Liver (tissue), 9 donors: ENCODE measurements around the gene MARCHF9. TPM values are rescaled to one million over a fixed set of nuclear protein-coding genes. Genes with fewer than 3 reads are reported as not detected.

Source experiments
- DNase-seq: peaks from one replicate; pipeline ENCODE4 v3.0.0-alpha.2; 2017; ENCODE audit warnings: low spot score
- H3K27ac ChIP-seq, 2 donors: one replicate each; pipeline ENCODE4 v1.7.0; 2013; ENCODE audit warnings: inconsistent platforms in 2 of 2, low read length in 2 of 2, control low read depth in 1 of 2, low read depth in 1 of 2, mild to moderate bottlenecking in 1 of 2
- H3K27me3 ChIP-seq, 4 donors: one replicate each; pipeline versions ENCODE4 v1.6.1 to v1.7.0; 2013; ENCODE audit warnings: low read length in 3 of 4, inconsistent platforms in 1 of 4, mild to moderate bottlenecking in 1 of 4, moderate library complexity in 1 of 4; ENCODE audit not compliant: control insufficient read depth in 4 of 4, insufficient read depth in 4 of 4
- H3K36me3 ChIP-seq, 4 donors: one replicate each; pipeline versions ENCODE4 v1.6.1 to v1.7.0; 2013; ENCODE audit warnings: low read length in 3 of 4, mild to moderate bottlenecking in 3 of 4, low read depth in 1 of 4, moderate library complexity in 1 of 4; ENCODE audit not compliant: control insufficient read depth in 4 of 4, insufficient read depth in 3 of 4
- H3K4me1 ChIP-seq, 4 donors: one replicate each; pipeline versions ENCODE4 v1.6.1 to v1.7.0; 2013; ENCODE audit warnings: low read length in 3 of 4, mild to moderate bottlenecking in 3 of 4, moderate library complexity in 1 of 4; ENCODE audit not compliant: control insufficient read depth in 4 of 4, insufficient read depth in 4 of 4
- H3K4me3 ChIP-seq, 3 donors: one replicate each; pipeline versions ENCODE4 v1.6.1 to v1.7.0; 2013; ENCODE audit warnings: low read length in 3 of 3, control low read depth in 1 of 3, low read depth in 1 of 3, mild to moderate bottlenecking in 1 of 3
- H3K9ac ChIP-seq, 2 donors: one replicate each; pipeline ENCODE4 v1.7.0; 2013; ENCODE audit warnings: low read length in 2 of 2, mild to moderate bottlenecking in 2 of 2, moderate library complexity in 2 of 2, control low read depth in 1 of 2, low read depth in 1 of 2
- H3K9me3 ChIP-seq, 4 donors: one replicate each; pipeline versions ENCODE4 v1.6.1 to v1.7.0; 2013; ENCODE audit warnings: low read length in 3 of 4; ENCODE audit not compliant: control insufficient read depth in 4 of 4
- EGR1 ChIP-seq, 2 donors: IDR thresholded peaks; 2 replicates each; pipeline ENCODE4 v1.6.1; 2016 to 2018; ENCODE audit warnings: antibody characterized with exemption in 2 of 2, low read depth in 2 of 2
- FOXA1 ChIP-seq: IDR thresholded peaks from 2 replicates; pipeline ENCODE4 v1.6.1; 2016; ENCODE audit warnings: antibody characterized with exemption
- FOXA2 ChIP-seq: IDR thresholded peaks from 2 replicates; pipeline ENCODE4 v1.6.1; 2016; ENCODE audit warnings: antibody characterized with exemption
- GABPA ChIP-seq, 2 donors: IDR thresholded peaks in 1 of 2; conservative IDR thresholded peaks in 1 of 2; 2 replicates each; pipeline ENCODE4 v1.6.1; 2016; ENCODE audit warnings: antibody characterized with exemption in 2 of 2, mild to moderate bottlenecking in 1 of 2, moderate library complexity in 1 of 2
- HNF4A ChIP-seq, 2 donors: conservative IDR thresholded peaks; 2 replicates each; pipeline ENCODE4 v1.6.1; 2016; ENCODE audit warnings: antibody characterized with exemption in 2 of 2, mild to moderate bottlenecking in 2 of 2
- HNF4G ChIP-seq: IDR thresholded peaks from 2 replicates; pipeline ENCODE4 v1.6.1; 2016; ENCODE audit warnings: antibody characterized with exemption
- JUND ChIP-seq, 2 donors: IDR thresholded peaks; 2 replicates each; pipeline ENCODE4 v1.6.1; 2016; ENCODE audit warnings: antibody characterized with exemption in 2 of 2
- NR2F2 ChIP-seq: IDR thresholded peaks from 2 replicates; pipeline ENCODE4 v1.6.1; 2016; ENCODE audit warnings: antibody characterized with exemption
- RAD21 ChIP-seq, 2 donors: IDR thresholded peaks; 2 replicates each; pipeline ENCODE4 v1.6.1; 2016; ENCODE audit warnings: antibody characterized with exemption in 2 of 2, mild to moderate bottlenecking in 2 of 2
- RXRA ChIP-seq, 2 donors: IDR thresholded peaks; 2 replicates each; pipeline ENCODE4 v1.6.1; 2017 to 2018; ENCODE audit warnings: antibody characterized with exemption in 2 of 2, mild to moderate bottlenecking in 1 of 2
- SP1 ChIP-seq: IDR thresholded peaks from 2 replicates; pipeline ENCODE4 v1.6.1; 2018; ENCODE audit warnings: antibody characterized with exemption, mild to moderate bottlenecking
- TAF1 ChIP-seq: conservative IDR thresholded peaks from 2 replicates; pipeline ENCODE4 v1.6.1; 2016; ENCODE audit warnings: antibody characterized with exemption, mild to moderate bottlenecking
- YY1 ChIP-seq: IDR thresholded peaks from 2 replicates; pipeline ENCODE4 v1.6.1; 2016; ENCODE audit warnings: antibody characterized with exemption, mild to moderate bottlenecking
- WGBS: extraction: QIAGEN DNeasy Blood & Tissue Kit; methylation state at CpG from one replicate; pipeline ENCODE4 v1.1.7; 2013; 5-methylcytosine and 5-hydroxymethylcytosine counted together
- polyA plus RNA-seq, 2 donors: library from polyadenylated mRNA; stranded (reverse) in 1 of 2; unstranded in 1 of 2; fragments of 200-250 nt in 1 of 2; fragments of >200 nt in 1 of 2; fragmentation: Nextera tagmentation in 1 of 2; extraction: Ambion mirVana in 1 of 2; gene quantifications; one replicate each; pipeline versions ENCODE4 v1.2.1 to v1.2.3, GENCODE V29; 2013 to 2015
- total RNA-seq, 2 donors: library from RNA; depleted of rRNA; stranded (reverse); fragments of >200 nt; gene quantifications; one replicate each; pipeline ENCODE4 v1.2.3, GENCODE V29; 2014
- TF ChIP-seq, protein P1 (sequence below): IDR thresholded peaks from 2 replicates; pipeline ENCODE4 v1.6.1; 2016; ENCODE audit warnings: antibody characterized with exemption
- TF ChIP-seq, protein P2 (sequence below): fragments of 150-350 bp; IDR thresholded peaks from 2 replicates; pipeline ENCODE4 v1.5.1; 2017; ENCODE audit warnings: improper control_type of control experiment, low read depth, low read length; ENCODE audit not compliant: missing input control
- TF ChIP-seq, protein P3 (sequence below): IDR thresholded peaks from 2 replicates; pipeline ENCODE4 v1.6.1; 2016; ENCODE audit warnings: antibody characterized with exemption
- TF ChIP-seq, protein P4 (sequence below): IDR thresholded peaks from 2 replicates; pipeline ENCODE4 v1.6.1; 2016; ENCODE audit warnings: antibody characterized with exemption, mild to moderate bottlenecking
- donor health status: healthy.
- donor health status: healthy.
- donor health status: healthy.
- donor health status: healthy.
- donor health status: healthy.

MARCHF9 gene
- total and polyA plus RNA-seq, 4 donors: 1.1 to 3.0 (median 2.2) TPM

- peak; percentile 86 for DNase-seq
- 5% methylated on average over 16 of the region's 16 CpGs for WGBS
- peaks cover 9 to 20% (median 15%) of the 10 kb centered on the region in 4 donors for H3K4me1 ChIP-seq
- peak overlapping the region; percentile 77 to 99 for H3K27ac ChIP-seq
- TF ChIP-seq FOXA1 (no peak), EGR1 (IDR thresholded peaks at IDR 0.05; ENCODE audit: low read depth in 2 of 2) (no peak), NR2F2 (no peak), SP1 (no peak), HNF4A (conservative IDR thresholded peaks at IDR 0.05) (no peak), HNF4G (no peak), JUND (IDR thresholded peaks at IDR 0.05) (no peak), GABPA (IDR thresholded peaks at IDR 0.05 in 1 of 2, conservative IDR thresholded peaks at IDR 0.05 in 1 of 2) (no peak), FOXA2 (no peak), TAF1 (no peak), YY1 (no peak)
- TF ChIP-seq, protein P1, sequence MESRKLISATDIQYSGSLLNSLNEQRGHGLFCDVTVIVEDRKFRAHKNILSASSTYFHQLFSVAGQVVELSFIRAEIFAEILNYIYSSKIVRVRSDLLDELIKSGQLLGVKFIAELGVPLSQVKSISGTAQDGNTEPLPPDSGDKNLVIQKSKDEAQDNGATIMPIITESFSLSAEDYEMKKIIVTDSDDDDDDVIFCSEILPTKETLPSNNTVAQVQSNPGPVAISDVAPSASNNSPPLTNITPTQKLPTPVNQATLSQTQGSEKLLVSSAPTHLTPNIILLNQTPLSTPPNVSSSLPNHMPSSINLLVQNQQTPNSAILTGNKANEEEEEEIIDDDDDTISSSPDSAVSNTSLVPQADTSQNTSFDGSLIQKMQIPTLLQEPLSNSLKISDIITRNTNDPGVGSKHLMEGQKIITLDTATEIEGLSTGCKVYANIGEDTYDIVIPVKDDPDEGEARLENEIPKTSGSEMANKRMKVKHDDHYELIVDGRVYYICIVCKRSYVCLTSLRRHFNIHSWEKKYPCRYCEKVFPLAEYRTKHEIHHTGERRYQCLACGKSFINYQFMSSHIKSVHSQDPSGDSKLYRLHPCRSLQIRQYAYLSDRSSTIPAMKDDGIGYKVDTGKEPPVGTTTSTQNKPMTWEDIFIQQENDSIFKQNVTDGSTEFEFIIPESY: no peak
- TF ChIP-seq, protein P2, sequence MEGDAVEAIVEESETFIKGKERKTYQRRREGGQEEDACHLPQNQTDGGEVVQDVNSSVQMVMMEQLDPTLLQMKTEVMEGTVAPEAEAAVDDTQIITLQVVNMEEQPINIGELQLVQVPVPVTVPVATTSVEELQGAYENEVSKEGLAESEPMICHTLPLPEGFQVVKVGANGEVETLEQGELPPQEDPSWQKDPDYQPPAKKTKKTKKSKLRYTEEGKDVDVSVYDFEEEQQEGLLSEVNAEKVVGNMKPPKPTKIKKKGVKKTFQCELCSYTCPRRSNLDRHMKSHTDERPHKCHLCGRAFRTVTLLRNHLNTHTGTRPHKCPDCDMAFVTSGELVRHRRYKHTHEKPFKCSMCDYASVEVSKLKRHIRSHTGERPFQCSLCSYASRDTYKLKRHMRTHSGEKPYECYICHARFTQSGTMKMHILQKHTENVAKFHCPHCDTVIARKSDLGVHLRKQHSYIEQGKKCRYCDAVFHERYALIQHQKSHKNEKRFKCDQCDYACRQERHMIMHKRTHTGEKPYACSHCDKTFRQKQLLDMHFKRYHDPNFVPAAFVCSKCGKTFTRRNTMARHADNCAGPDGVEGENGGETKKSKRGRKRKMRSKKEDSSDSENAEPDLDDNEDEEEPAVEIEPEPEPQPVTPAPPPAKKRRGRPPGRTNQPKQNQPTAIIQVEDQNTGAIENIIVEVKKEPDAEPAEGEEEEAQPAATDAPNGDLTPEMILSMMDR: no peak
- TF ChIP-seq, protein P3, sequence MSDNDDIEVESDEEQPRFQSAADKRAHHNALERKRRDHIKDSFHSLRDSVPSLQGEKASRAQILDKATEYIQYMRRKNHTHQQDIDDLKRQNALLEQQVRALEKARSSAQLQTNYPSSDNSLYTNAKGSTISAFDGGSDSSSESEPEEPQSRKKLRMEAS: no peak
- peaks cover 10 to 19% (median 14%) of the 10 kb centered on the region in 4 donors for H3K36me3 ChIP-seq
- H3K9me3 ChIP-seq: no peaks in the 10 kb centered on the region
- H3K9ac ChIP-seq: peak overlapping the region; percentile 30 to 85
- H3K27me3 ChIP-seq: peaks cover 0 to 3% (median 0%) of the 10 kb centered on the region in 4 donors
- H3K4me3 ChIP-seq: peak overlapping the region; percentile 58 to 99 (median 63)
Observed at GRCh38 chr12:57771236-57771872, 16.5 kb downstream of the MARCHF9 start.

- peaks cover 0 to 3% (median 0%) of the 10 kb centered on the region in 4 donors for H3K27me3 ChIP-seq
- H3K9ac ChIP-seq: peak within 1 kb of the TSS; percentile 63 to 86
- H3K27ac ChIP-seq: peak within 1 kb of the TSS; percentile 77 to 99
- peak within 1 kb of the TSS; percentile 58 to 99 (median 63) for H3K4me3 ChIP-seq
- H3K4me1 ChIP-seq: peaks cover 5 to 14% (median 12%) of the 10 kb centered on the region in 4 donors
- under 1% methylated on average over 28 of the region's 28 CpGs for WGBS
- no peaks in the 10 kb centered on the region for H3K9me3 ChIP-seq
- peak; percentile 88 for DNase-seq
- H3K36me3 ChIP-seq: peaks cover 10 to 19% (median 14%) of the 10 kb centered on the region in 4 donors
- peak; percentile 71 for TF ChIP-seq SP1
- TF ChIP-seq, protein P2: no peak
- TF ChIP-seq, protein P4, sequence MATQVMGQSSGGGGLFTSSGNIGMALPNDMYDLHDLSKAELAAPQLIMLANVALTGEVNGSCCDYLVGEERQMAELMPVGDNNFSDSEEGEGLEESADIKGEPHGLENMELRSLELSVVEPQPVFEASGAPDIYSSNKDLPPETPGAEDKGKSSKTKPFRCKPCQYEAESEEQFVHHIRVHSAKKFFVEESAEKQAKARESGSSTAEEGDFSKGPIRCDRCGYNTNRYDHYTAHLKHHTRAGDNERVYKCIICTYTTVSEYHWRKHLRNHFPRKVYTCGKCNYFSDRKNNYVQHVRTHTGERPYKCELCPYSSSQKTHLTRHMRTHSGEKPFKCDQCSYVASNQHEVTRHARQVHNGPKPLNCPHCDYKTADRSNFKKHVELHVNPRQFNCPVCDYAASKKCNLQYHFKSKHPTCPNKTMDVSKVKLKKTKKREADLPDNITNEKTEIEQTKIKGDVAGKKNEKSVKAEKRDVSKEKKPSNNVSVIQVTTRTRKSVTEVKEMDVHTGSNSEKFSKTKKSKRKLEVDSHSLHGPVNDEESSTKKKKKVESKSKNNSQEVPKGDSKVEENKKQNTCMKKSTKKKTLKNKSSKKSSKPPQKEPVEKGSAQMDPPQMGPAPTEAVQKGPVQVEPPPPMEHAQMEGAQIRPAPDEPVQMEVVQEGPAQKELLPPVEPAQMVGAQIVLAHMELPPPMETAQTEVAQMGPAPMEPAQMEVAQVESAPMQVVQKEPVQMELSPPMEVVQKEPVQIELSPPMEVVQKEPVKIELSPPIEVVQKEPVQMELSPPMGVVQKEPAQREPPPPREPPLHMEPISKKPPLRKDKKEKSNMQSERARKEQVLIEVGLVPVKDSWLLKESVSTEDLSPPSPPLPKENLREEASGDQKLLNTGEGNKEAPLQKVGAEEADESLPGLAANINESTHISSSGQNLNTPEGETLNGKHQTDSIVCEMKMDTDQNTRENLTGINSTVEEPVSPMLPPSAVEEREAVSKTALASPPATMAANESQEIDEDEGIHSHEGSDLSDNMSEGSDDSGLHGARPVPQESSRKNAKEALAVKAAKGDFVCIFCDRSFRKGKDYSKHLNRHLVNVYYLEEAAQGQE: peak; percentile 70
- peak; percentile 44 for TF ChIP-seq TAF1
- TF ChIP-seq NR2F2: peak; percentile 50
- TF ChIP-seq RAD21 (IDR thresholded peaks at IDR 0.05): peak; percentile 9 to 17
- no peak for TF ChIP-seq HNF4G
- TF ChIP-seq, protein P1: peak; percentile 92
- TF ChIP-seq FOXA1: no peak
- peak; percentile 47 to 54 for TF ChIP-seq RXRA (IDR thresholded peaks at IDR 0.05)
- TF ChIP-seq FOXA2: no peak
- TF ChIP-seq GABPA (IDR thresholded peaks at IDR 0.05 in 1 of 2, conservative IDR thresholded peaks at IDR 0.05 in 1 of 2): peak in 1 of 2 donors; percentile 58
- TF ChIP-seq YY1: peak; percentile 97
- peak; percentile 30 to 33 for TF ChIP-seq HNF4A (conservative IDR thresholded peaks at IDR 0.05)
- peak; percentile 78 to 87 for TF ChIP-seq JUND (IDR thresholded peaks at IDR 0.05)
Observed at GRCh38 chr12:57771873-57772428, 17.0 kb downstream of the MARCHF9 start, which contains the start of gene METTL1. TSS of gene METTL1 (minus strand) at chr12:57772105. CDS start at chr12:57772083, 22 bp downstream.
